Limb (tissue), 2 donors: ENCODE measurements around the gene MDC1.
"Not testable (repeated sequence)": the region's sequence is repeated elsewhere in the genome, so short reads cannot be mapped to it uniquely, and the experiment has no call there.

Experiments used
- DNase-seq, 2 donors: peaks; one replicate each; pipeline ENCODE4 v3.0.0-alpha.2; 2016; ENCODE audit errors: extremely low spot score in 2 of 2

Gene MDC1

GRCh38 chr6:30682143-30683117, 34.7 kb downstream of the MDC1 start:
- peak; percentile 11 to 50 for DNase-seq

GRCh38 chr6:30681766-30682142, 35.3 kb downstream of the MDC1 start:
- DNase-seq, result no peak

DNA sequence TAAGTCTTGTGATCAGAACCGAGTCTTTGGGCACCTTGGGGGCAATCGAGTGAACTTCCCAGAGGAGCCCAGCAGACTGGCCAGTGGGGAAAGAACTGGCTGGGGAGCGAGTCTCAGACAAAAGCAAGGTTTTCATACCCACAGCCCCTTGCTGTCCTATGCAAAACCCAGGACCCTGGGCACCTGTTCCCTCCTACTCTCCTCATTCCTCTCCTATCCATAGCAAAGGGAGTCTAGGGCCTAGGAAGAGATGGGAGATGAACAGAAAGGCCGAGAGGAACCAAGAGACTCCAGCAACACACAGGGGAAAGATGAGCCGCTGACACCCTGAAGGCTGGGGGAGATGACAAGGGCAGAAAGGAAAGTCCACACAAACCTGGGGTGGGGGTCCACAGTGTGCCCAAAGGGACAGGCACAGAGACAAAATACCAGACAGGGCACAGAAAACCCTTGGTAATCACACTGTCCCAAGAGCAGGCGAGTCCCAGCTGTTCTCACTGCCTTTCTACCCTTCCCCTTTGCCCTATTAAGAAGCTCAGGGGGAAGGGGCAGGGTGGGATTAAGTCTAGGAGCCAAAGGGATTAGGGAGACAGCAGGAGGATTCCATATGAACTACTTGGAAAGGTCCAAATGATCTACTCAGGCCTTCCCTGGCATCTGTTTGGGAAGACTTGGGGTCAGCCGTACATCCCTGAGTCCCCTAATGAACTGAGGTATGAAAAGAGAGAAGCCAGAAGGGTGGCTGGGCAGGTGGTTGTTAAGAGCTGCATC, 37.1 kb downstream of the MDC1 start:
- DNase-seq, result no peak

DNA sequence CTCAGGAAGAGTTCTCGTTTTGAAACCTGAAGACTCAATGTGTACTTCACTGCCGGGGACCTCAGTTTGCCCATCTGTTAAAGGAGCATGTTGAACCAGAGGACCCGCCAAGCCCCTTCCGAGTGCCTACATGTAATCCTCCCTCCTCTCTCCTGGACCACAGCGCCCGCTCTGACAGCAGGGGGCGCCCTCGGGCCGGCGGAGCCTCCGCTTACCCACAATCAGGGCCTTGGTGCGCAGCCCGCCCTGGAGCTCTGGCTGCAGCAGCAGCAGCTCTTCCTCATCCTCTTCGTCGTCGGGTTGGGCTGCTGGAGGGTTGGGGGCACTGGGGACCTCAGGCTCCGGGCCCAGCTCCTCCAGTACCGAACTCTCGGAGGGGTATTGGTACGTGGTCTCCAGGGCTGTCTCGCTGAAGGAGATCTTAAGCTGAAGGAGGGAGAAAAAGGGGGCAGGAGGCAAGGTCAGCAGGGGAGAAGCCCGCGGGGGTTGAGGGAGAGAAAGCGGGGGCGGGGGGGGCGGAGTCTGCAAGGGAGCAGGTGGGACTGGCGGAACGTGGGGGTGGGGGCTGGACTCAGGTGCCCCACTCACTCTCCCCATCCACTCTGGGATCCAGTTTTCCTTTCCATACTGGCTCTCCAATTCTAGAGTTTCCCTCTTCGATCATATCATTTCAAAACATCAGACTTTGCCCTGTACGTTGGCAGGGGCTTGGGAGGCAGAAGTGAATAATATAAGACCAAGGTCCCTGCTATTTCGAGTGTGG, 37.9 kb downstream of the MDC1 start:
- peak; percentile 78 to 92 for DNase-seq

DNA sequence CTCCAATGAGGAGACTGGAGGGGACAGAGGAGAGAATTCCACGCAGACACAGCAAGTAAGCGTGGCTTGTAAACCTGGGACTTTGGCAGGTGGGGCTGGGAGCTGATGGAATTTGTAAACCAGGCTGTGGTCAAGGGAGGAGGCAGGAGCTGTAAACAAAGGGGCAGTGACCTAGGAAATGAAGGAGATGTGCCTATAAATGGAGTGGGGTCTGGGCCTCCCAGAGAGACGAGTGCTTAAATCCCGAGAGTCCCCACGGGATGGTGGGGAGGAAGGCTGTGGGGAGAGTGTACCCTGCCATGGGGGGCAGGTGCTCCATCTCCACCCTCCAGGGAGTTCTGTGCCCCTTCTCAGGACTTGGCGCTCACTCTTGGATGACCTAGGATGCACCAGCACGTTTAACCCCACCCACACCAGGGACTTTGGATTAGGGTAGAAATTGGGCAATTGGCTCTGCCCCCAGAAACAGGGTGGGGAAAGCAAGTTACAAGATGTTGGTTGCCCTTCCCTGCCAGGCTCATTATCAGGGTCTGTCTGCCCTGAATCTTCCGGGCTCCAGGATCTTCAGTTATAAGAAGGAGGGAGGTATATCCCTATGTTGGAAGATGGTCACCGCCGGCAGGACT, 40.3 kb downstream of the MDC1 start:
- DNase-seq, result no peak

- DNase-seq, result peak; percentile 94 to 97
Measured at GRCh38 chr6:30672445-30673253, 44.4 kb downstream of the MDC1 start, which contains the start of gene DHX16. TSS of gene DHX16 (minus strand) at chr6:30673006. CDS start at chr6:30672841, 165 bp downstream.

DNA sequence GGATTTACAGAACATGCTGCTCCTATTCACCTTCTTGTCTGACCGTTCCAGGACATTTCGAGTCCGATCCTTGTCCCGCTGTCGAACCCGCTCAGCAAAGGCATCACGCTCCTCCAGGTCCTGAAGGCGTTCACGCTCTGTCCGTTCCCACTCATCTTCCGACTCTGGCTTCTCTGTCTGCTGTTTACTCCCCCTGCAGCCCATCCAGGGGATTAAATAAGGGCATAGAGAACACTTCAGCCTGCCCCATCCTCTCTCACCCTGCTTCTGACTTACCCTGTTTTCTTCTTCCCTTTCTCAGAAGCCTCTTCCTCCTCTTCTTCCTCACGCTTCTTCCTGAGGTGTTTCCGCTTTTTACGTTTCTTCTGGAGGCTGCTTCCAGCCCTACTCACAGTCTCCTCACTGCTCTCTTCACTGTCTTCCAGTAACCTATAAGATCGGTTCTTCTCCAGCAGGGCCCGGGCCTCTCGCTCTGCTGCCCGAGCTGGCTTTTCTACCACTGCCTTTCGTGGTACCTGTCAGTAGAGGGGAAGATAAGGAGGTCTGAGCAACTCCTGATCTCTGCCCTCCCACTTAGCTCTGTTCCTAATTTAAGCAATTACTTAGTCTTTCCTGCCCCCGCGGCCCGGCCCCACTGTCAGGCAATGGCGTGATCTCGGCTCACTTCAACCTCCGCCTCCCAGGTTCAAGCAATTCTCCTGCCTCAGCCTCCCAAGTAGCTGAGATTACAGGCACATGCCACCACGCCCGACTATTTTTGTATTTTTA, 46.1 kb downstream of the MDC1 start:
- DNase-seq, result no peak

DNA sequence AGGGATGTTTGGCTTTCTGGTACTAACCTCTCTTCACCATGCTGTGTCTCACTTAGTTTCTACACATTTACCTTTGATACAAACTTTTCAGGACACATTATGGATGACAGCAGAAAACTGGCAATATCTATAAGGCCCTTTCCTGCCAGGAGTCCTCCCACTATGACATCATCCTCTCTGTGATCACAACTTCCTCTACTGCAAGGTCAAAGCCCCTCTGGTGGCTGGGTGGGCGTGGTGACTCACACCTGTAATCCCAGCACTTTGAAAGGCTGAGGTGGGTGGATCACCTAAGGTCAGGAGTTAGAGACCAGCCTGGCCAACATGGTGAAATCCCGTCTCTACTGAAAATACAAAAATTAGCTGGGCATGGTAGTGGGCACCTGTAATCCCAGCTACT, 50.8 kb downstream of the MDC1 start:
- not testable (repeated sequence) for DNase-seq

GRCh38 chr6:30664994-30665767, 51.9 kb downstream of the MDC1 start:
- no peak for DNase-seq

GRCh38 chr6:30657922-30658321, 59.2 kb downstream of the MDC1 start:
- DNase-seq, result not testable (repeated sequence)

- DNase-seq, result no peak
Measured at GRCh38 chr6:30657454-30657853, 59.6 kb downstream of the MDC1 start.

- DNase-seq, result no peak
Measured at GRCh38 chr6:30656513-30656912, 60.6 kb downstream of the MDC1 start.

DNA sequence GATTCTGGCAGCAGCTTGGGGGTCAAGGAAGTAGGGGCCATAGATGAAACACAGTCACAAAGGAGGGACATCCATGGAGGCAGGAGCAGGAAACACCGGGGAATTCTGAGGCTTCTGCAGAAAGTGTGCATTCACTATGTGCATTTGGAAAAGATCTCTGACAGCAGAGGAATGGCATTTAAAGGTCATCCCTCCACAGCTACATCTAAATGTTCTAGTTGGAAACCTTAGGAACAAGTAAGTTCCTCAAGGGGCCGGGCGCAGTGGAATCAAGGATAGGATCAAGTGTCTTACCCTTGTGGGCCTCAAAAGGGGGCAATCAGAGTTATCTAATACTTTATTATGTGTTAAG, 61.4 kb downstream of the MDC1 start:
- DNase-seq, result no peak

GRCh38 chr6:30654798-30655742, 62.0 kb downstream of the MDC1 start:
- DNase-seq, result no peak

GRCh38 chr6:30651143-30651542, 65.9 kb downstream of the MDC1 start:
- DNase-seq, result no peak
